Stimulated activated CD8-positive, alpha-beta memory T cell treated with anti-CD3 and anti-CD28 coated beads, Interleukin-2, amount 100 ng/mL, for 48 hours (primary cell): ENCODE data around the gene SCAANT1.

Source experiments
- DNase-seq, 2 donors: peaks; one replicate each; pipeline ENCODE4 v3.0.0-alpha.2; 2020; ENCODE audit warnings: low read depth in 2 of 2

Gene SCAANT1

GRCh38 chr3:63864008-63864964 lies 47.9 kb downstream of the SCAANT1 start:
- peak; percentile 39 to 55 for DNase-seq

DNA sequence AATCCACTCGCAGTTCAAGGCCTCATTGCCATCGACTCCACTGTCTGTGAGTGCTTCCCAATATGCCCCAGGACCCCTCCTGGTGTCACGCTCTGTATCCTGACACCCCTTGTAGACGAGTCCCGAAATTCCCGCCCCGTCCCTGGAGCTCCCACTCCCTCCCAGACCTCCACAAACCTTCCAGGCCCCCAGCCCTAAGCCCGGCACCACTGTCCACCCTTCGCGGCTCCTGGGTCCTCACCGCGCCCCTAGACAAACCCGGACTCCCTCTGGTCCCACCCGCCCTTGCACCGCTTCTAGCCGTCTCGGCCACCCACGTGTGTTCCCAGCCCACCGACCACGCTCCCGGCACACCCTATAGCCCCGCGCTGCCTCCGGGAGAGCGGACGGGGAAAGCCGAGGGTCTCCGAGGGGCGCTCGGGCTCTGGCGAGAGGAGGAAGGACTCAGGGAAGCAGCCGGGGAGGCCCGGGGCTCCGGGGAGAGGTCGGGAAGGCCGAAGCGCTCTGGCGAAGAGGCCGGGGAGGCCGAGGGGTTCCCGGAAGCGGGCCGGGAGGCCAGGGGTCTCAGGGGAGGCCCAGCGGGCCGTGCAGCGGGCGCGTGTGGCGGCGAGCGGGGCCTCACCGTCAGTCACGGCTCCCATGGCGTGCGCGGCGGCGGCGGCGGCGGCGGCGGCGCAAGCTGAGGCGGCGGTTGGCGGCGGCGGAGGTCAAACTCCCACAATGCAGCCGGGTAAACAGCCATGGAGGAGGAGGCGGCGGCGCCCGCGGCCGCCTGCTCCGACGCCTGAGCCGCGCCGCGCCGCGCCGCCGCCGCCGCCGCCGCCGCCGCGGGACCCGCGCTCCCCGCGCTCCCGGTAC lies 48.8 kb downstream of the SCAANT1 start, which contains the start of the genes ATXN7 and THOC7:
ATXN7 (plus strand) TSS at position 718 of the 858 bp plus-strand sequence. CDS start 48,732 bp downstream, outside the sequence.
THOC7 (minus strand) TSS at position 656 of the 858 bp plus-strand sequence; CDS start at position 641, 15 bp downstream.
- peak; percentile 41 to 51 for DNase-seq

- no peak for DNase-seq
These were observed 49.4 kb downstream of the SCAANT1 start for GRCh38 chr3:63862804-63863149.
